IPS-20b (cell line): Measurements from ENCODE around the gene RFLNA.
"Not testable (repeated sequence)": the region's sequence is repeated elsewhere in the genome, so short reads cannot be mapped to it uniquely, and the experiment has no call there.

Experiments
- H3K27ac ChIP-seq: one replicate; pipeline ENCODE4 v1.5.1; 2013; ENCODE audit warnings: low read length
- H3K27me3 ChIP-seq: 2 replicates; pipeline ENCODE4 v1.6.1; 2013; ENCODE audit warnings: mild to moderate bottlenecking, low read length, inconsistent platforms; ENCODE audit not compliant: insufficient read depth
- H3K36me3 ChIP-seq: 2 replicates; pipeline ENCODE4 v1.6.1; 2013; ENCODE audit warnings: low read depth, mild to moderate bottlenecking, inconsistent platforms, low read length, moderate library complexity; ENCODE audit not compliant: insufficient read depth
- H3K4me1 ChIP-seq: 2 replicates; pipeline ENCODE4 v1.6.1; 2013; ENCODE audit warnings: mild to moderate bottlenecking, control low read depth, inconsistent platforms, low read length, moderate library complexity; ENCODE audit not compliant: insufficient read depth
- H3K4me3 ChIP-seq: 2 replicates; pipeline ENCODE4 v1.5.1; 2013; ENCODE audit warnings: mild to moderate bottlenecking, low read length, inconsistent platforms
- H3K9ac ChIP-seq: 2 replicates; pipeline ENCODE4 v1.6.1; 2013; ENCODE audit warnings: low read depth, mild to moderate bottlenecking, inconsistent platforms, low read length, moderate library complexity
- H3K9me3 ChIP-seq: 2 replicates; pipeline ENCODE4 v1.6.1; 2013; ENCODE audit warnings: mild to moderate bottlenecking, low read depth, low read length, inconsistent platforms; ENCODE audit not compliant: insufficient read depth

Gene RFLNA

GRCh38 chr12:124298685-124299410 lies 4.0 kb downstream of the RFLNA start:
- H3K36me3 ChIP-seq: no peaks in the 10 kb centered on the region
- no peaks in the 10 kb centered on the region for H3K9me3 ChIP-seq
- no peak overlapping the region for H3K9ac ChIP-seq
- H3K27ac ChIP-seq: no peak overlapping the region
- peaks cover 7% of the 10 kb centered on the region; the same call in 1 of the 2 replicates for H3K4me1 ChIP-seq
- H3K4me3 ChIP-seq: no peak overlapping the region
- peaks cover 31% of the 10 kb centered on the region for H3K27me3 ChIP-seq

DNA sequence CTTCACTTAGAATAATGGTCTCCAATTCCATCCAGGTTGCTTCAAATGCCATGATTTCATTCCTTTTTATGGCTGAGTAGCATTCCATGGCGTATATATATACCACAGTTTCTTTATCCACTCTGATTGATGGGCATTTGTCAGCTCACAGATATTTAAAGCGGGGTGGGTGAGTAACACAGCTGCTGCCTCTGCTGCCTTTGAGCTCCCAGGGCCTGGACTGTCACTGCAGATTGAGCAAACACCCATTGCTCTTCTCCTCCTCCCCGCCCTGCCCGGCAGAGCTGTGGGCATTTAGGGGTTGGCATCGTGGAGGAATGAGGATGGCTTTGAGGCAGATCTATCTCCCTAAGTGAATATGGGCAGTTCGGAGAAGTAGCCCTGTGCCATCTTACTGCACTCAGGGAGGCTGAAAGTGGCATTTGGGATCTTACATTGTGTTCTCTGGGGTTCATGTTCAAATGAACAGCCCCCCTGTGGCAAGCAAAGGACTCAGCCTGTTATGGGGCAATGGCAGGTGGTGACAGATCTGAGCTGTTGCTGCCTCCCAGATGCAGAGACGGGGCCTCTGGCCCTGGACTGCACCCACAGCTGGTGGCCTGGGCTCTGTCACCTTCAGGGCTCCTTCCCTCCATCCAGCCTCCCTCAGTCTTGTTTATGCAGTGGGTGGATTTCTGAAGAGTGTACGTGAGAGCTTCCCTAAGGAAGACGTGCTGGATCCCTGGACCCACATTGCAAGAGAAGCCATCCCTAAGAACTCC lies 4.9 kb downstream of the RFLNA start:
- H3K4me1 ChIP-seq: peaks cover 4% of the 10 kb centered on the region; the same call in 1 of the 2 replicates
- H3K27me3 ChIP-seq: peaks cover 22% of the 10 kb centered on the region
- no peak overlapping the region for H3K27ac ChIP-seq

DNA sequence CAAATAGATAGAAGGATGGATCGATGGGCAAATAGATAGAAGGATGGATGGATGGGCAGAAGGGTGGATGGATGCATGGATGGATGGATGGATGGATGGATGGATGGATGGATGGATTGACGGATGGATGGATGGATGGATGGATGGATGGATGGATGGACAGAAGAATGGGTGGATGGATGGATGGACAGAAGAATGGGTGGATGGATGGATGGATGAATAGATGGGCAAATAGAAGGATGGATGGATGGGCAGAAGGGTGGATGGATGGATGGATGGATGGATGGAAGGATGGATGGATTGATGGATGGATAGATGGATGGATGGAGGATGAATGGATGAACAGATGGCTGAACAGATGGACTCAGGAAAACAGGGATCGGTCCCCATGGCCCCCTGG lies 5.8 kb downstream of the RFLNA start:
- not testable (repeated sequence) for H3K27ac ChIP-seq, H3K4me3 ChIP-seq, H3K4me1 ChIP-seq, H3K36me3 ChIP-seq, H3K9me3 ChIP-seq, H3K9ac ChIP-seq
- H3K27me3 ChIP-seq: peaks cover 16% of the 10 kb centered on the region

More for the DNA sequence above, 4.9 kb downstream of the RFLNA start:
- Histone ChIP-seq H3K36me3 (no peaks in the 10 kb centered on the region), H3K9ac (no peak overlapping the region), H3K9me3 (no peaks in the 10 kb centered on the region), H3K4me3 (no peak overlapping the region)

DNA sequence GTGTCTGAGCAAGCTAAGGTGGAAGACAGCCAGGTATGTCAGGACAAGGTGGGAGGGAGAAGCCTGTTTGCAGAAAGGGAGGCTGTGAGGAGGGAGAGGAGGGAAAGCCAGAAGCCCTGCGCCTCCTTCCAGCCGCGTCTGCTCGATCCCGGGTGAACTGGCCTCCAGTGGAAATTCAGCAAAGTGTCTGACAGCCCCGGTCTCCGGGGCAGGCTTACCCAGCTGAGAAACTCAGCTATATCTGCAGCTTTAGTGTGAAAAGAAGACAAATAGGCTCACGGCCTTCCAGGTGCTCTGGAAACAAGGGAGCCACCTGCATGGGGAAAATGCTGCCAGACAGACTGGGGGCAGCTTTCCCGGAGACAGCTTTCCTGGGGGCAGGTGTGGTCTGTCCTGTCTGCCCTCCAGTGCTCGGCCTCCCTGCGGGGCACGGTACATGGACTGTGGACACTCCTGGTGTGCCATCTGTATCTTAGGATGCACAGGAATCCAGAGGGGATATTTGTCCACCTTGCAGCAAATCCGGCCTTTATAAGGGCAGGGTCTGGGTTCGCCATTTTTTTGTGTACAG lies 6.3 kb downstream of the RFLNA start:
- H3K9ac ChIP-seq: no peak overlapping the region
- no peaks in the 10 kb centered on the region for H3K36me3 ChIP-seq
- peaks cover 4% of the 10 kb centered on the region; the same call in 1 of the 2 replicates for H3K4me1 ChIP-seq
- H3K27me3 ChIP-seq: peaks cover 11% of the 10 kb centered on the region
- H3K9me3 ChIP-seq: no peaks in the 10 kb centered on the region
- no peak overlapping the region for H3K4me3 ChIP-seq
- H3K27ac ChIP-seq: no peak overlapping the region

DNA sequence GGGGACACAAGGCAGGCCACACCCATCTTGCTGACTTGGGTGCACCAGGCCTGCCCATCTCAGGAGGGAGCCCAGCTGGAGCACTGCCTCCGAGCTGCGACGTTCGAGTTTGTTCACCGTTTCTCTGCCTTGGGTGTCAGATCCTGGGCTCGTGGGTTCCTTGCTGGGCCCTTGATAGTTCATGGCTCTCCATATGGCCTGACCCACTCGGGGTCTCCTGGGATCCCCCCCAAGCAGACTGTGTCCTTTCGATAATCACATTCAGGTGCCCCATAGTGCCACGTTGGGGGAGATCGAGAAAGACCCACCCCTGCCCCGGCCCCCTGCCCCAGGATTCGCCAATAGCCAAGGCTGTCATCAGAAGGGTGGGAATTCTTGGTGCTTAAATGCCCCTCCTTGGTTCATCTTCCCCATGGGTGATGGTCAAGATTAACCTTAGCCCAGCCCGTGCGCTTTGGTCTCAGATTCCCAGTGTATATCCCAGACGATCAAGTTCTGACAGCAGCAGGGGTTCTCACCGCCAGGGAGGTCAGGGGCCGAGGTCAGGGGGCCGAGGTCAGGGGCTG lies 7.4 kb downstream of the RFLNA start:
- no peak overlapping the region for H3K4me3 ChIP-seq
- no peaks in the 10 kb centered on the region for H3K9me3 ChIP-seq
- H3K27me3 ChIP-seq: no peaks in the 10 kb centered on the region; the same call in 1 of the 2 replicates
- no peaks in the 10 kb centered on the region for H3K36me3 ChIP-seq
- H3K9ac ChIP-seq: no peak overlapping the region
- H3K4me1 ChIP-seq: peaks cover 4% of the 10 kb centered on the region; the same call in 1 of the 2 replicates
- H3K27ac ChIP-seq: no peak overlapping the region

- Histone ChIP-seq H3K9me3 (no peaks in the 10 kb centered on the region), H3K36me3 (no peaks in the 10 kb centered on the region), H3K9ac (no peak overlapping the region), H3K4me3 (no peak overlapping the region), H3K27me3 (no peaks in the 10 kb centered on the region), H3K27ac (no peak overlapping the region), H3K4me1 (peaks cover under 1% of the 10 kb centered on the region; the same call in 1 of the 2 replicates)
These were observed 8.1 kb downstream of the RFLNA start for GRCh38 chr12:124302807-124303578.

DNA sequence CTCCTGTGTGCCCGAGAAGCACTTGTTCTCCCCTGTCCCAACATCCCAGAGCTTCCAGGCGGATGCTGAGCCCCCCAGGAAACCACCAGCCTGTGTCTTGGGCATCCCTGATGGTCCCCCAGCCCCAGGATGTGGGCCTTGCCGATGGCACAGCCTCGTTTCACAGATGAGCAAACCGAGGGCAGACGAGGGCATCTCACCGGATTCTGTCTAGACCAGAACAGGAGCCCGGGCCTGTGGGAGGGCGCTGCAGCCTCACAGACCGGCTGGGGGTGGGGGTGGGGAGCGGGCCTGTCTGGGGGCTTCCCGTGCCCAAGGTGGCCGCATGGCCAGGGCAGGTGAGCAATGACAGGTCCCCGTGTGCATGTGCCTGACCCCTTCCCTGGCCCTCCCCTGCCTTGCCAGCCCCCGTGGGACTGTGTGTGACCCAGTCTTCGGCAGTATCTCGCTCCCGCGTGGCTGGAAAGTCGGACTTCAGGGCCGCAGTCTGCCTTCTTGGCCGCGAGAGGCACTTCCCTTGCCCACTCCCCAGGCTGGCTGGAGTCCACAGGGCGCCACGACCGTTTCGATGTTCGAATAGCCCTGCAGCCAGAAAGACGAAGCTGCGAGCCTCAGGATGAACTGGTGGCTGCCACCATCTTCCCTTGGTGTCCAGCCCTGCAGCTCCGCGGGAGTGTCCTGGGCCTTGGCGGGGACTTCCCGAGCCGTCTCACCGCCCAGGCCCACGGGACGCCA lies 8.9 kb downstream of the RFLNA start:
- H3K27me3 ChIP-seq: no peaks in the 10 kb centered on the region
- H3K9me3 ChIP-seq: no peaks in the 10 kb centered on the region
- H3K4me3 ChIP-seq: no peak overlapping the region
- H3K4me1 ChIP-seq: no peaks in the 10 kb centered on the region
- H3K9ac ChIP-seq: no peak overlapping the region
- no peak overlapping the region for H3K27ac ChIP-seq
- H3K36me3 ChIP-seq: no peaks in the 10 kb centered on the region

GRCh38 chr12:124304314-124304790 lies 9.5 kb downstream of the RFLNA start:
- H3K4me1 ChIP-seq: no peaks in the 10 kb centered on the region
- H3K9ac ChIP-seq: no peak overlapping the region
- no peak overlapping the region for H3K27ac ChIP-seq
- no peak overlapping the region for H3K4me3 ChIP-seq
- no peaks in the 10 kb centered on the region for H3K36me3 ChIP-seq
- H3K27me3 ChIP-seq: no peaks in the 10 kb centered on the region
- H3K9me3 ChIP-seq: no peaks in the 10 kb centered on the region

GRCh38 chr12:124305136-124305535 lies 10.2 kb downstream of the RFLNA start:
- Histone ChIP-seq H3K9ac (no peak overlapping the region), H3K27me3 (no peaks in the 10 kb centered on the region), H3K9me3 (no peaks in the 10 kb centered on the region), H3K4me3 (no peak overlapping the region), H3K4me1 (no peaks in the 10 kb centered on the region), H3K27ac (no peak overlapping the region), H3K36me3 (no peaks in the 10 kb centered on the region)

- no peaks in the 10 kb centered on the region for H3K27me3 ChIP-seq
- no peak overlapping the region for H3K27ac ChIP-seq
- H3K4me3 ChIP-seq: no peak overlapping the region
These were observed 11.1 kb downstream of the RFLNA start for GRCh38 chr12:124305776-124306685.

More at GRCh38 chr12:124305776-124306685, 11.1 kb downstream of the RFLNA start:
- no peaks in the 10 kb centered on the region for H3K36me3 ChIP-seq
- H3K4me1 ChIP-seq: no peaks in the 10 kb centered on the region
- H3K9me3 ChIP-seq: no peaks in the 10 kb centered on the region
- no peak overlapping the region for H3K9ac ChIP-seq
